HG03159 (cell line): Measurements from ENCODE around the gene GINS3.
"Not testable (repeated sequence)": the region's sequence is repeated elsewhere in the genome, so short reads cannot be mapped to it uniquely, and the experiment has no call there.

ENCODE experiments used
- ATAC-seq: cut with Tn5 transposase; IDR thresholded peaks from one replicate; pipeline ENCODE4 v1.9.1; 2021; ENCODE audit warnings: mild to moderate bottlenecking, moderate library complexity; ENCODE audit not compliant: unreplicated experiment

Gene GINS3

GRCh38 chr16:58385218-58385773 lies 7.0 kb upstream of the GINS3 start:
- ATAC-seq, result no peak

- ATAC-seq, result no peak
These were observed 2.5 kb upstream of the GINS3 start for GRCh38 chr16:58389724-58390123.

- ATAC-seq, result peak; percentile 20
These were observed 850 bp downstream of the GINS3 start for GRCh38 chr16:58393138-58393504.

GRCh38 chr16:58396897-58397296 lies 4.6 kb downstream of the GINS3 start:
- not testable (repeated sequence) for ATAC-seq

GRCh38 chr16:58399718-58400633 lies 7.7 kb downstream of the GINS3 start:
- no peak for ATAC-seq

GRCh38 chr16:58401305-58401704 lies 9.0 kb downstream of the GINS3 start:
- not testable (repeated sequence) for ATAC-seq

GRCh38 chr16:58402796-58403195 lies 10.5 kb downstream of the GINS3 start:
- ATAC-seq, result no peak

- no peak for ATAC-seq
These were observed 17.2 kb downstream of the GINS3 start for GRCh38 chr16:58409316-58409973.

- no peak for ATAC-seq
These were observed 19.1 kb downstream of the GINS3 start for GRCh38 chr16:58411336-58411735.

- ATAC-seq, result no peak
These were observed 19.7 kb downstream of the GINS3 start for GRCh38 chr16:58411736-58412614.

- ATAC-seq, result not testable (repeated sequence)
These were observed 20.3 kb downstream of the GINS3 start for GRCh38 chr16:58412615-58412970.

GRCh38 chr16:58413359-58413758 lies 21.1 kb downstream of the GINS3 start:
- ATAC-seq, result no peak

- ATAC-seq, result no peak
These were observed 22.7 kb downstream of the GINS3 start for GRCh38 chr16:58415003-58415402.

GRCh38 chr16:58415961-58416360 lies 23.7 kb downstream of the GINS3 start:
- not testable (repeated sequence) for ATAC-seq

- ATAC-seq, result no peak
These were observed 24.8 kb downstream of the GINS3 start for GRCh38 chr16:58417035-58417434.

- ATAC-seq, result no peak
These were observed 25.3 kb downstream of the GINS3 start for GRCh38 chr16:58417600-58417999.

GRCh38 chr16:58418026-58418425 lies 25.8 kb downstream of the GINS3 start:
- no peak for ATAC-seq

- ATAC-seq, result no peak
These were observed 26.3 kb downstream of the GINS3 start for GRCh38 chr16:58418601-58419000.

GRCh38 chr16:58419241-58419990 lies 27.1 kb downstream of the GINS3 start:
- ATAC-seq, result no peak

- ATAC-seq, result no peak
These were observed 28.8 kb downstream of the GINS3 start for GRCh38 chr16:58421059-58421458.
